HG02852 (cell line): ENCODE data around the gene OSBPL10.

Source experiments
- ATAC-seq: cut with Tn5 transposase; IDR thresholded peaks from one replicate; pipeline ENCODE4 v1.9.1; 2021; ENCODE audit warnings: mild to moderate bottlenecking, moderate library complexity; ENCODE audit not compliant: unreplicated experiment

Gene OSBPL10

DNA sequence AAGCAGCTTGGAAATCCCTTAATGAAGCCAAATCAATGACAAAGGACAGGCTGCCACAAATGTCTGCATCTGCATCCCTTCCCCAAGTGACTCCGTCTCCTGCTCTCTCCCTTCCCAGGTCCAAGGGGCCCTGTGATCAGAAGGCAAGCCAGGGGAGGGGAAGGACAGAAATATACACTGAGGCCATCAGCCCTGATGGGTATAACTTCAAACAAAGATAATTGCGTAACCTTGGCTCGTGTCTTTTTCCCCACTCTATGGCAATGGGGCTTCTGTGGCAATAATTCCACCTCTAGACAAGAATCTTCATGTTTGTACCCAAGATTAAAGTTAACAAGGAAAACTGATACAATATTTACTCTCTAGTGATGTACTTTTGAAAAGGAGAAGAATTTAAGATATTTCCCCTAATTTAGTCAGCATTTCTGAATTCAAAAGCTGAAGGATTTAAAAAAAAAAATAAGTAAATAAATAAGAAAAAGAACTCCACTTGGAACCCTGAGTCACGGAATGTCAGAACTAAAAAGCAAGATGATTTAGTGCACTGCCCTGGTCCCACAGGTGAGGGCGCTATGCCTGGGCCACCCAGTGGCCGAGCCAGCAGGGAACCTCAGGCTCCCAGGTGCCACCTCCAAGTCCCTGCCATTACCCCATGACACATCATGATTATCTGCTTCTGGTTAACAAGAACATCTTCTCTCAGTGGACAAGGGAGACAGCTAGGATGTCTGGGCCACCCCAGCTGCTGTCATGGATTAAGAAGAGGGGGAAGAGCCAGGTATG is 293.9 kb downstream of the OSBPL10 start:
- ATAC-seq = no peak

DNA sequence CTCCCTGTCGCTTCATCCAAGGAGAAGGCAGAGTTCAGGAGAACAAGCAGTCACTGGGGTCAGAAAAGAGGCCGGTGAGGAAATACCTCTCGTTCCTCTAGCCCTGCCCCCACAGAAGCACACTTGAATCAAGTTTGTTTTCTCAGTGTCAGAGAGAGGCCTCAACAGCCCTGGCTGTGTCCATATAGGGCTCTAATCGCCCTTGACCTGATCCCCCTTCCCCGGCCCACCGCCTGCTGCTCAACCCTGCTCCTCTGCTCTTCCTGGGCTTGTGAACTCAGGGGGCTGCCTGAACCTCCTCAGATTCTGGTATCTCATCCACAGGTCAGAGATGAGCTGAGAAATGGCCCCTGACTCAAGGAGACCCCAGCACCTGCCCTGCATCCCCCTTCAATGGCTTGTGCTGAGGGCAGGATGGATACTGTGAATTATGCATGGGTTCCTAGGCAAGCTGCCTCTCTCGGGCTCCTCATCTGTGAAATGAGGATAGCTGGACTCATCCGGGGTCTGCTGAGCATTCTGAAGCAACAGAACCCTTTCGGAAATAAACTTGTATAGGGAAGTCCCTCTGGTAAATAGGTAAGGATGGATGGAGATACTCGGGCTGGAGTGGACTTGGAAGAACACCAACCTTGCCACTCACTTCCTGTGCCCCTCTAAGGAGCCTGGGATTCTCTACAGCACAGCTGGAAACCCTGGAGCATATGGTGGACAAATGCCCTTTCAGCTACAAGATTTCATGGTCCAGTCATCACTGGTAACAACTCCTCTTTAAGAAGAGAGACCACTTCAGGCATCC is 300.8 kb downstream of the OSBPL10 start:
- ATAC-seq = no peak

DNA sequence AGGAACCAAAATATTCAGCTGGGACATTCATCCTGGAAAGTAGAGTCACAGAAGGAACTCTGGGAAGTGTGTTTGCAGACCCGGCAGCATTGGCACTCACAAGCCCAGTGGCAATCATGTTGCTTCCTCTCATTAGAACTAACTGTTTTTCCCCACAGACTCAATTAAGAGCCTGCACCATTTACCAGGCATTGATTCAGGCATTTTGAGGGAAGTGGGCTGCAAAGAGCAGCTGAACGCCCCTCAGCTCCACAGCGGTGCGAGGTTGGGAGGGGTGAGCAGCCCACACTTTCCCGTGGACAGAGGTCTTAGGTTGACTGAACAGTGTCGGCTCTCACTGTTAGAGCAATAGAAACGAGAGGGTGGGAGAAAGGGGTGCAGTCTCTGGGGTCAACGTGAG is 304.5 kb downstream of the OSBPL10 start:
- ATAC-seq = no peak

- no peak for ATAC-seq
Observed at GRCh38 chr3:31673950-31674349, 307.1 kb downstream of the OSBPL10 start.

DNA sequence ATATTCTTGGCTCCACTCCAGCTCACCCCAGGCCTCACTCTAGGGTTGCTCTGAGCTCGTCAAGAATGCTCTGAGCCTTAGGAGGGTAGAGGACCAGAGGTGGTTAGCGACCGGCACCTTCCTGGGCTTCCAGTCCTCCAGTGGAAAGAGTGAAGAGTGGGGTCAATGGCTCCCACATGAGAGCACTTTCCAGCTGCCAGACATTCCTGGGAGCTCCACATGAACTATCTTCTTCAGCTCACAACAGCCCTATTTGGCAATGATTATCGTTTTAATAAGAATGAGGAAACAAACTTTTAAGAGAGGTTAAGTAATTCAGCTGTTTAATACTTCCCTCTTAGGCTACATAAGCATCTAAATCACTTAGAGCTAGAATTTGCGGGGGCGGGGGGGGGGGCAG is 309.1 kb downstream of the OSBPL10 start:
- no peak for ATAC-seq

DNA sequence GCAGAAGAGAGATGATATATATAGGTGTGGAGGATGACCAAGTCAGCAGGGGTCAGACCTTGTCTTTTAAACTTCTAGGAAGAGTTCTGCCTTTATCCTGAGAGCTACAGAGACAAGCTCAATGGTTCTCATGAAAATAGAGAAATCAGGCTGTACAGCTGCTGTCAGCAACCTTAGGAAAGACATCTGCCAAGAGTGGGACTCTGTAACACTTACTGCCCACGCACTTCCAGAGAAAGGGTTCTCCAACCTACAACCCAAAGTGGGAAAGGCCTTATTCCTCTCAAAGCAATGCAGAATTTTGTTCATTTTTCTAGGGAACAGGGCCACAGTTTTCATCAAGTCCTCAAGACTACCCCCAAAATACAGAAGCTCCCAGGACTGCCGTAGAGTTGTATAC is 309.6 kb downstream of the OSBPL10 start:
- ATAC-seq = no peak

DNA sequence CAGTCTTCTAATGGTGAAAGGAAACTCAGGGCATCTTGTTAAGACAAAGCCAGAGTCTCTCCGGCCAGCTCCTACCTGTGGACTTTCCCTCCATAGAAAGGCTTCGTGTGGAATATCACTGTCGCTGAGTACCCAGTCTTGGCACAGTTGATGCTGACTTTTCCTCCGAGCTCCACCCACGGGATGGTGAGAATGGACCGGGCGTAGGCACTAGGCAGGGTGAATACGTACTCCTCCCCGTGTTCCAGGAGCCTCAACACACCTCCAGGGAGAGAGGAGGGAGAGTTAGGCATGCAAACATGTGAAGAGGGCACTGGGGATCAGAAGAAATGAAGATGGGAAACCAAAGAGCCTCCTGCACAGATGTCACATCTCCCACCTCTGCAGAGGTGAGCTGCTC is 310.3 kb downstream of the OSBPL10 start:
- ATAC-seq = no peak

- ATAC-seq = no peak
Observed at GRCh38 chr3:31670136-31670535, 310.9 kb downstream of the OSBPL10 start.

GRCh38 chr3:31668242-31668641 is 312.8 kb downstream of the OSBPL10 start:
- no peak for ATAC-seq

GRCh38 chr3:31667582-31667981 is 313.5 kb downstream of the OSBPL10 start:
- ATAC-seq = no peak

DNA sequence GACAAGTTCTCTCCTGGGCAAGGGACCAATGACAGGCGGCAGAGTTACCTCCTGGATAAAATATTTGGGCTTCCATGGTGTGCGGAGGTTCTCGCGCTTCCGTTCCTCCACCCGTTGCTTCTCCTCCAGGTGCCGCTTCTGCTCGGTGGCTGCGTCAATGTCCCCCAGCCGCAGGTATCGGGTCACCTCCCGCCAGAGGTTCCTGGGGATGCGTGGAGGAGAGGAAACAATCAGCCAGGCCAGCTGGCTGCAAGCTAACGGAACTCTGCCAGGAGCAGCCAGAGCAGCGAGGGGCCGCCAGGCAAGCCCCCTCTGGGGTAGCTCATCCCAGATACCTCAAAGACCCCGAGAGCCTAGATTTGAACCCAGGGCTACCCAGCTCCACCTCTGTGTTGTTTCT is 317.0 kb downstream of the OSBPL10 start:
- ATAC-seq = no peak

DNA sequence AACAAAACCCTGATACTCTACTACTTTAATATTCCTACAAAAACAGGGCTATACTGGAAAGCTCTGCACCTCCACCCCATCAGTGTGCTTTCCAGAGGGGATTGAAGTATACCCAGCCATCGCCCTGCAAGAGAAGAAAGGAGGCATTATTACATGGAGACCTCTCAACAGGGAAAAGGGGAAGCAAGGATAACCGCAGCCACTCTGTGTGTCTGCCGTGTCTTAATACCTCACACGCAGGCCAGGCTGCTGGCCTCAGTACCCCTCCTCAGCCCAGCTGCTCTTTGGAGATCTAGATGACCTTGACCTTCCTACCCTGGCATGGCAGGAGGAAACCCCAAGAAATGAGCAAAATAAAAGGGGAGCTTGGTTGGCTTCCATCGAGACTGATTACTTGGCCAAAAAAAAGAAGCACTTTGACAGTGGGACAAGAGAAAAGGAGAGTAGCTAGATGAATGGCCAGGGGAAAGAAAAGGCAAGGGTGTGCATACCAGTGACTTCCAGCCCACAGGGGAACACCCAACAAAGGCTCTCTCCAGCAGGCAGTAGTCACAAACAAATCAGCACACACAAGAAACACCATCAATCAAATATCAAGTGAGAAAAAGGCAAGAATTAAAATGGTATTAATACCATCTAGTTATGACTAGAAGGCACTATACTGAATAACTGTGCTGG is 318.9 kb downstream of the OSBPL10 start:
- no peak for ATAC-seq

DNA sequence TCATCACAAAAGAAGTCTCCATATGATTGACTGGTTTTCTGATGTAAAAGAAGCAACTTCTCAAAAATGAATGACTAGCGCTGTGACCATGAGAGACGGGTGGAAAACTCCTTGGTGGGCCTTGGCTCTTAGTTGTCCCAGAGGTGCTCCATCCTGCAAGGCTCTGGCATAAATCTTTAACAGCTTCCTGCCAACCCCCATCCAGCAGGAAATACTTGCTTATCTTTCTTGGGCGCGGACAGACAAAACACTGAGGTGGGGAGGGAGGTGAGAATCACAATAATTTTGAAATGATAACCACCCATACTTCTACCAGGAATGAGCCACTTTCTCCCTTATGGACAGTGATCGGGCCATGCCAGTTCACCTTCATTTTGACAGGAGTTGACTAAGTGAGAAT is 319.8 kb downstream of the OSBPL10 start:
- no peak for ATAC-seq

GRCh38 chr3:31659246-31659645 is 321.8 kb downstream of the OSBPL10 start:
- ATAC-seq = no peak

DNA sequence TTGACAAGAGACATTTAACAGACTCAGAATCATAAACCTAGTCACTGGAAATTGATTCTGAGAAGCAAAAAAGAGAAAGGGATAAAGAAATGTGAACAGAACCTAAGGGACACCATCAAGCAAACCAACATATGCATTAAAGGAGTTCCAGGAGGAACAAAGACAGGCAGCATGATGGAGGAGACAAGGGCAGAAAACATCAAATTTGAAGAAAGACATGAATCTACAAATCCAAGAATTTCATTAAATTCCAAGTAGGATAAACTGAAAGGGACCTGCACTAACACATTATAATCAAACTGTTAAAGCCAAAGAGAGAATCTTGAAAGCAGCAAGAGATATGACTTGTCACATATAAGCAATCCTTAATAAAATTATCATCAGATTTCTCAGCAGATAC is 326.1 kb downstream of the OSBPL10 start:
- ATAC-seq = no peak

- ATAC-seq = no peak
Observed at GRCh38 chr3:31653464-31653863, 327.6 kb downstream of the OSBPL10 start.

GRCh38 chr3:31652296-31652695 is 328.8 kb downstream of the OSBPL10 start:
- no peak for ATAC-seq

DNA sequence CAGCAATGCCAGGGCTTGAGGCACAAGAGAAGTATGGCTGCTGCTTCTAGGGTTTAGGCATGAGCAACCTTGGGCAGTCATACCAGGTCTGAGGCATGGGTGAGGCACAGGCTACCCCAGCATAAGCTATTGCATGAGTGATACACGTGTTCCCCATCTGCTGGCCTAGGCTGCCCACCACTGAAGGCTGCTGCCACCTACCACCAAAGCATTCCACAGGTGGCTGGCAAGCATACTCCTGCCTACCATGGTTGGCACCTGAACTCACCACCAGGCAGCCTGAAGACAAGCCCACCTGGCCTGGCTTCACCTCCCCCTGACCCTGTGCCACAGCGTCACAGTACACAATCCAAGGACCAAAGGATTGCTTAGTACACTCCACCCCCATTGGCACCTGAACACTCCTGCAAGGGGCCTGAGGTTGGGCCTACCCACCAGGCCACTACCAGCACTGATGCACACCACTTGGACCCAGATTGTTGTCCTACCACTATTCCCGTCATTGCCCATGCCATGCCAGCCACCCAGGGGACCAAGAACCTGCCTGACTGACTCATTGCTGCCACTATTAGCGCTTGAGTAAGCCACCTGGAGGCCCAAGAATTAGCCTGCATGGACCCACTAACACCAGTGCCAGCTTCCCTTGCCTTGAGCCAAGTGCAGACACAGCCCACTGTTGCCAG is 332.6 kb downstream of the OSBPL10 start:
- no peak for ATAC-seq

GRCh38 chr3:31645256-31645655 is 335.8 kb downstream of the OSBPL10 start:
- ATAC-seq = no peak

GRCh38 chr3:31639828-31640227 is 341.2 kb downstream of the OSBPL10 start:
- ATAC-seq = no peak
